Muscle of leg (tissue), 11 donors: ENCODE data around the gene MCL1. TPM values are rescaled to one million over a fixed set of nuclear protein-coding genes. Genes with fewer than 3 reads are reported as not detected.
"Not testable (repeated sequence)": the region's sequence is repeated elsewhere in the genome, so short reads cannot be mapped to it uniquely, and the experiment has no call there.

Experiments
- DNase-seq: peaks from one replicate; pipeline ENCODE4 v3.0.0; 2013
- H3K27ac ChIP-seq: one replicate; pipeline ENCODE4 v1.5.1; 2013; ENCODE audit warnings: mild to moderate bottlenecking, low read length, control low read depth
- H3K27me3 ChIP-seq: one replicate; pipeline ENCODE4 v1.6.1; 2013; ENCODE audit warnings: low read length; ENCODE audit not compliant: control insufficient read depth, insufficient read depth
- H3K36me3 ChIP-seq: one replicate; pipeline ENCODE4 v1.6.1; 2013; ENCODE audit warnings: low read length; ENCODE audit not compliant: control insufficient read depth, insufficient read depth
- H3K4me1 ChIP-seq: one replicate; pipeline ENCODE4 v1.6.1; 2013; ENCODE audit warnings: low read length; ENCODE audit not compliant: control insufficient read depth, insufficient read depth
- H3K4me3 ChIP-seq: one replicate; pipeline ENCODE4 v1.5.1; 2013; ENCODE audit warnings: low read length, control low read depth
- H3K9me3 ChIP-seq: replicated peaks from 2 replicates; pipeline ENCODE4 v1.6.1; 2013; ENCODE audit warnings: low read depth, low read length; ENCODE audit not compliant: control insufficient read depth
- WGBS: methylation state at CpG from one replicate; pipeline ENCODE4 v1.1.5; 2013; ENCODE audit warnings: missing lambda C conversion rate; ENCODE audit not compliant: insufficient coverage; 5-methylcytosine and 5-hydroxymethylcytosine counted together
- polyA plus RNA-seq, 8 donors: library from polyadenylated mRNA; unstranded; fragments of 120-200 nt; gene quantifications; one replicate each; pipeline versions ENCODE4 v1.2.1 to v1.2.3, GENCODE V29; 2013; ENCODE audit warnings: inconsistent platforms in 1 of 8, low replicate concordance in 1 of 8; ENCODE audit not compliant: insufficient read length in 8 of 8, insufficient read depth in 1 of 8
- total RNA-seq: library from RNA; stranded (reverse); fragments of 120-200 nt; gene quantifications from one replicate; pipeline ENCODE4 v1.2.4, GENCODE V29; 2013

The MCL1 gene
- total and polyA plus RNA-seq, 9 donors: 113 to 182 (median 132) TPM

- H3K27ac ChIP-seq: no peak overlapping the region
- peaks cover 9% of the 10 kb centered on the region for H3K4me1 ChIP-seq
- no CpG with 5 or more reads among the region's 2 CpGs for WGBS
- H3K9me3 ChIP-seq: no peaks in the 10 kb centered on the region
- no peak overlapping the region for H3K4me3 ChIP-seq
- DNase-seq: no peak
- peaks cover 70% of the 10 kb centered on the region for H3K36me3 ChIP-seq
- H3K27me3 ChIP-seq: no peaks in the 10 kb centered on the region
Observed at GRCh38 chr1:150620919-150621318, 41.5 kb upstream of the MCL1 start.

- no peaks in the 10 kb centered on the region for H3K9me3 ChIP-seq
- H3K4me3 ChIP-seq: no peak overlapping the region
- peak; percentile 69 for DNase-seq
- 14% methylated on average over 2 of the region's 4 CpGs for WGBS
- H3K27me3 ChIP-seq: no peaks in the 10 kb centered on the region
- peak overlapping the region; percentile 75 for H3K27ac ChIP-seq
- H3K36me3 ChIP-seq: peaks cover 68% of the 10 kb centered on the region
- peaks cover 9% of the 10 kb centered on the region for H3K4me1 ChIP-seq
Observed at GRCh38 chr1:150619576-150620509, 40.4 kb upstream of the MCL1 start.

GRCh38 chr1:150615346-150616201 lies 36.2 kb upstream of the MCL1 start:
- no peak for DNase-seq
- H3K4me3 ChIP-seq: no peak overlapping the region
- WGBS: 94% methylated on average over 12 of the region's 12 CpGs
- H3K27ac ChIP-seq: no peak overlapping the region
- no peaks in the 10 kb centered on the region for H3K9me3 ChIP-seq
- no peaks in the 10 kb centered on the region for H3K27me3 ChIP-seq
- H3K36me3 ChIP-seq: peaks cover 48% of the 10 kb centered on the region
- peaks cover 18% of the 10 kb centered on the region for H3K4me1 ChIP-seq

- Histone ChIP-seq H3K27ac (peak overlapping the region; percentile 93), H3K4me1 (peaks cover 18% of the 10 kb centered on the region), H3K4me3 (no peak overlapping the region), H3K9me3 (no peaks in the 10 kb centered on the region), H3K36me3 (peaks cover 32% of the 10 kb centered on the region), H3K27me3 (no peaks in the 10 kb centered on the region)
- 40% methylated on average over 1 of the region's 12 CpGs for WGBS
- peak; percentile 88 for DNase-seq
Observed at GRCh38 chr1:150613061-150613920, 33.9 kb upstream of the MCL1 start.

GRCh38 chr1:150612014-150612345 lies 32.6 kb upstream of the MCL1 start:
- Histone ChIP-seq H3K27me3 (no peaks in the 10 kb centered on the region), H3K27ac (peak overlapping the region; percentile 89), H3K36me3 (peaks cover 27% of the 10 kb centered on the region), H3K9me3 (no peaks in the 10 kb centered on the region), H3K4me3 (no peak overlapping the region), H3K4me1 (peaks cover 18% of the 10 kb centered on the region)
- WGBS: no CpG with 5 or more reads among the region's 3 CpGs
- no peak for DNase-seq

GRCh38 chr1:150610576-150610975 lies 31.2 kb upstream of the MCL1 start:
- Histone ChIP-seq H3K4me3 (no peak overlapping the region), H3K4me1 (peaks cover 18% of the 10 kb centered on the region), H3K9me3 (no peaks in the 10 kb centered on the region), H3K27ac (peak overlapping the region; percentile 89), H3K27me3 (no peaks in the 10 kb centered on the region), H3K36me3 (peaks cover 22% of the 10 kb centered on the region)
- 100% methylated on average over 1 of the region's 4 CpGs for WGBS
- DNase-seq: no peak

GRCh38 chr1:150609732-150610131 lies 30.3 kb upstream of the MCL1 start:
- Histone ChIP-seq H3K27me3 (no peaks in the 10 kb centered on the region), H3K27ac (peak overlapping the region; percentile 89), H3K4me1 (peaks cover 18% of the 10 kb centered on the region), H3K36me3 (peaks cover 16% of the 10 kb centered on the region), H3K4me3 (no peak overlapping the region), H3K9me3 (no peaks in the 10 kb centered on the region)
- WGBS: 26% methylated on average over 2 of the region's 2 CpGs
- peak; percentile 89 for DNase-seq

GRCh38 chr1:150606463-150607142 lies 27.2 kb upstream of the MCL1 start:
- no CpG with 5 or more reads among the region's 7 CpGs for WGBS
- Histone ChIP-seq H3K4me1 (peaks cover 11% of the 10 kb centered on the region), H3K9me3 (no peaks in the 10 kb centered on the region), H3K27me3 (no peaks in the 10 kb centered on the region), H3K36me3 (peaks cover 8% of the 10 kb centered on the region), H3K4me3 (no peak overlapping the region), H3K27ac (no peak overlapping the region)
- DNase-seq: no peak

- H3K27ac ChIP-seq, DNase-seq, H3K27me3 ChIP-seq, H3K36me3 ChIP-seq, H3K9me3 ChIP-seq, H3K4me3 ChIP-seq, H3K4me1 ChIP-seq: not testable (repeated sequence)
- WGBS: no CpG with 5 or more reads among the region's 3 CpGs
Observed at GRCh38 chr1:150605451-150605731, 26.0 kb upstream of the MCL1 start.
